SK-N-SH (cell line): ENCODE measurements around the gene TRAF1. TPM values are rescaled to one million over a fixed set of nuclear protein-coding genes. Genes with fewer than 3 reads are reported as not detected.

Experiments
- CTCF ChIA-PET: fragments of 300-600, 350-600 bp; formaldehyde crosslinking; extraction: SDS; loops from one replicate; lab custom pipeline; 2021; lab: Yijun Ruan, JAX
- POLR2A ChIA-PET: fragments of 350-600 bp; sonication (Branson Sonifier 250); formaldehyde crosslinking; extraction: SDS; loops from one replicate; lab custom pipeline; 2020; ENCODE audit warnings: antibody characterized with exemption, inconsistent platforms; lab: Yijun Ruan, JAX
- DNase-seq: peaks from one replicate; pipeline ENCODE4 v3.0.0; 2012
- H2AFZ ChIP-seq: fragments of 200-600 bp; sonication (generic); 2 replicates; pipeline ENCODE4 v1.8.1; 2016; ENCODE audit warnings: antibody characterized with exemption, mild to moderate bottlenecking, low read depth
- H3F3A ChIP-seq: fragments of 200-600 bp; sonication (generic); replicated peaks from 2 replicates; pipeline ENCODE3; 2016; ENCODE audit warnings: antibody characterized with exemption, mild to moderate bottlenecking; ENCODE audit not compliant: insufficient read depth
- H3K27ac ChIP-seq, 2 experiments: fragments of 200-500 bp in 1 of 2; fragments of 200-600 bp in 1 of 2; sonication (Bioruptor generic) in 1 of 2; sonication (generic), shearing (Covaris generic) in 1 of 2; 2 replicates each; pipeline versions ENCODE4 v1.5.1 to v1.6.1; 2014 to 2016; ENCODE audit warnings: low read depth in 2 of 2, inconsistent platforms in 1 of 2, low read length in 1 of 2, mild to moderate bottlenecking in 1 of 2, mixed read lengths in 1 of 2
- H3K27me3 ChIP-seq: fragments of 200-600 bp; sonication (generic), shearing (Covaris generic); 2 replicates; pipeline ENCODE4 v1.6.1; 2016; ENCODE audit warnings: mixed run types; ENCODE audit not compliant: insufficient read depth
- H3K36me3 ChIP-seq, 2 experiments: fragments of 200-500 bp in 1 of 2; fragments of 200-600 bp in 1 of 2; sonication (Bioruptor generic) in 1 of 2; sonication (generic) in 1 of 2; replicated peaks in 1 of 2; 2 replicates each; pipeline versions ENCODE3 to v1.5.1; 2014 to 2016; ENCODE audit warnings: low read length in 1 of 2, mild to moderate bottlenecking in 1 of 2; ENCODE audit not compliant: insufficient read depth in 2 of 2, control insufficient read depth in 1 of 2
- H3K4me1 ChIP-seq, 2 experiments: fragments of 200-500 bp in 1 of 2; fragments of 200-600 bp in 1 of 2; sonication (Bioruptor generic) in 1 of 2; sonication (generic), shearing (Covaris generic) in 1 of 2; 2 replicates each; pipeline versions ENCODE4 v1.5.1 to v1.6.1; 2014 to 2016; ENCODE audit warnings: low read depth in 1 of 2, low read length in 1 of 2, mixed run types in 1 of 2; ENCODE audit not compliant: insufficient read depth in 2 of 2, control insufficient read depth in 1 of 2
- H3K4me2 ChIP-seq: fragments of 200-600 bp; sonication (generic), shearing (Covaris generic); 2 replicates; pipeline ENCODE4 v1.6.1; 2017; ENCODE audit warnings: mixed run types
- H3K4me3 ChIP-seq, 2 experiments: fragments of 200-500 bp in 1 of 2; fragments of 200-600 bp in 1 of 2; sonication (Bioruptor generic) in 1 of 2; sonication (generic), shearing (Covaris generic) in 1 of 2; 2 replicates each; pipeline versions ENCODE4 v1.5.1 to v1.8.1; 2014 to 2016; ENCODE audit warnings: low read depth in 2 of 2, inconsistent platforms in 1 of 2, low read length in 1 of 2, mild to moderate bottlenecking in 1 of 2, mixed read lengths in 1 of 2, moderate library complexity in 1 of 2
- H3K79me2 ChIP-seq: fragments of 200-600 bp; sonication (generic); 2 replicates; pipeline ENCODE4 v1.8.1; 2017; ENCODE audit warnings: mild to moderate bottlenecking; ENCODE audit not compliant: insufficient read depth
- H3K9ac ChIP-seq: fragments of 200-600 bp; sonication (generic); 2 replicates; pipeline ENCODE4 v1.6.1; 2017; ENCODE audit warnings: mixed run types
- H3K9me2 ChIP-seq: fragments of 200-600 bp; sonication (generic); 2 replicates; pipeline ENCODE4 v1.6.1; 2017; ENCODE audit warnings: mixed run types
- H3K9me3 ChIP-seq: fragments of 200-600 bp; sonication (generic); 2 replicates; pipeline ENCODE4 v1.6.1; 2017; ENCODE audit warnings: mixed run types, mild to moderate bottlenecking, moderate library complexity
- H4K20me1 ChIP-seq: fragments of 200-600 bp; sonication (generic); 2 replicates; pipeline ENCODE4 v1.6.1; 2017; ENCODE audit warnings: mild to moderate bottlenecking, mixed run types; ENCODE audit not compliant: insufficient read depth
- CTCF ChIP-seq: fragments of 200-600 bp; sonication (generic); IDR thresholded peaks from 2 replicates; pipeline ENCODE4 v1.6.1; 2017; ENCODE audit warnings: antibody characterized with exemption, mild to moderate bottlenecking, moderate library complexity
- EZH2phosphoT487 ChIP-seq: fragments of 200-600 bp; sonication (generic); IDR thresholded peaks from 2 replicates; pipeline ENCODE4 v1.6.1; 2017; ENCODE audit warnings: low read depth, mixed run types, mild to moderate bottlenecking, antibody characterized with exemption, moderate library complexity, borderline replicate concordance
- FOXM1 ChIP-seq: IDR thresholded peaks from 2 replicates; pipeline ENCODE4 v1.4.0; 2012; ENCODE audit warnings: low read depth, mild to moderate bottlenecking
- GATA2 ChIP-seq: sonication (generic); formaldehyde crosslinking; IDR thresholded peaks from 2 replicates; pipeline ENCODE4 v1.5.0; 2020; ENCODE audit warnings: mild to moderate bottlenecking, missing genetic modification reagents
- IRF3 ChIP-seq: fragments of 150-350 bp; IDR thresholded peaks from 2 replicates; pipeline ENCODE4 v1.6.1; 2016; ENCODE audit warnings: mild to moderate bottlenecking, low read depth, low read length
- JUND ChIP-seq: IDR thresholded peaks from 2 replicates; pipeline ENCODE4 v1.4.0; 2012
- MAX ChIP-seq: IDR thresholded peaks from 2 replicates; pipeline ENCODE4 v1.4.0; 2012; ENCODE audit warnings: low read depth
- MEF2A ChIP-seq: IDR thresholded peaks from 2 replicates; pipeline ENCODE4 v1.4.0; 2012; ENCODE audit warnings: low read depth, borderline replicate concordance
- NFIC ChIP-seq: IDR thresholded peaks from 2 replicates; pipeline ENCODE4 v1.4.0; 2012; ENCODE audit warnings: borderline replicate concordance
- RAD21 ChIP-seq: IDR thresholded peaks from 2 replicates; pipeline ENCODE4 v1.6.1; 2012; ENCODE audit warnings: mild to moderate bottlenecking, low read length
- RCOR1 ChIP-seq: fragments of 150-350 bp; IDR thresholded peaks from 2 replicates; pipeline ENCODE4 v1.6.1; 2017; ENCODE audit warnings: antibody characterized with exemption, low read length
- REST ChIP-seq: IDR thresholded peaks from 2 replicates; pipeline ENCODE4 v1.6.1; 2012; ENCODE audit warnings: mild to moderate bottlenecking, low read depth, low read length, moderate library complexity
- RFX5 ChIP-seq: IDR thresholded peaks from 2 replicates; pipeline ENCODE4 v1.6.1; 2012; ENCODE audit warnings: mild to moderate bottlenecking, improper control_type of control experiment, low read length
- SIN3A ChIP-seq: IDR thresholded peaks from 2 replicates; pipeline ENCODE4 v1.6.1; 2012; ENCODE audit warnings: low read depth, mild to moderate bottlenecking, low read length, moderate library complexity, borderline replicate concordance
- SMC3 ChIP-seq: IDR thresholded peaks from 2 replicates; pipeline ENCODE4 v1.6.1; 2012; ENCODE audit warnings: low read depth, low read length, improper control_type of control experiment
- TAF1 ChIP-seq: IDR thresholded peaks from 2 replicates; pipeline ENCODE4 v1.6.1; 2012; ENCODE audit warnings: low read depth, mild to moderate bottlenecking, low read length, moderate library complexity, borderline replicate concordance
- TCF12 ChIP-seq: IDR thresholded peaks from 2 replicates; pipeline ENCODE4 v1.4.0; 2012
- USF1 ChIP-seq: IDR thresholded peaks from 2 replicates; pipeline ENCODE4 v1.4.0; 2012; ENCODE audit warnings: low read depth, borderline replicate concordance
- USF2 ChIP-seq: fragments of 150-350 bp; IDR thresholded peaks from 2 replicates; pipeline ENCODE4 v1.6.1; 2017; ENCODE audit warnings: antibody characterized with exemption, low read length, low read depth, borderline replicate concordance
- WGBS: methylation state at CpG from one replicate; pipeline ENCODE4 v1.1.6; 2017; ENCODE audit warnings: low lambda C conversion rate; 5-methylcytosine and 5-hydroxymethylcytosine counted together
- polyA plus RNA-seq, 3 experiments: library from polyadenylated mRNA; depleted of rRNA; stranded (reverse); fragments of >200 nt; gene quantifications; 2 replicates each; pipeline ENCODE4 v1.2.3, GENCODE V29; 2012

The TRAF1 gene
- polyA plus RNA-seq, 1 of the 3 experiments (the other 2 are of a cell fraction): 1.2 TPM

GRCh38 chr9:120947222-120947621, 20.6 kb upstream of the TRAF1 start:
- ChIA-PET POLR2A (no interaction called here), CTCF (interaction anchor here (1.0 to 1.4 kb wide), 2 partner anchors 11 to 34 kb away, joined by 3 read pairs; no protein-coding TSS in a partner anchor)
- Histone ChIP-seq H3F3A (peaks cover 5% of the 10 kb centered on the region), H3K27ac (no peak overlapping the region), H3K4me3 (no peak overlapping the region), H3K4me1 (peaks cover 6 to 7% of the 10 kb centered on the region in 2 experiments; a peak in 2 of 4 replicates), H4K20me1 (no peaks in the 10 kb centered on the region), H3K9ac (no peak overlapping the region), H2AFZ (no peak overlapping the region), H3K9me2 (no peaks in the 10 kb centered on the region), H3K4me2 (no peak overlapping the region), H3K36me3 (no peaks in the 10 kb centered on the region), H3K27me3 (no peaks in the 10 kb centered on the region), H3K79me2 (no peaks in the 10 kb centered on the region), H3K9me3 (no peaks in the 10 kb centered on the region)
- no peak for DNase-seq
- no peak for TF ChIP-seq IRF3
- TF ChIP-seq GATA2 (CRISPR knock-in tag): no peak
- TF ChIP-seq NFIC: no peak
- no peak for TF ChIP-seq MEF2A
- TF ChIP-seq JUND: no peak
- no peak for TF ChIP-seq EZH2phosphoT487
- no peak for TF ChIP-seq RAD21
- no peak for TF ChIP-seq USF2
- no peak for TF ChIP-seq SMC3
- no peak for TF ChIP-seq MAX
- TF ChIP-seq USF1: no peak
- TF ChIP-seq CTCF: no peak
- no peak for TF ChIP-seq FOXM1
- no peak for TF ChIP-seq TAF1
- no peak for TF ChIP-seq TCF12
- no peak for TF ChIP-seq RFX5
- no peak for TF ChIP-seq REST
- TF ChIP-seq SIN3A: no peak
- TF ChIP-seq RCOR1: no peak
- WGBS: 82% methylated on average over 2 of the region's 2 CpGs
